Daoy (cell line): Measurements from ENCODE around the gene STK4. TPM values are rescaled to one million over a fixed set of nuclear protein-coding genes. Genes with fewer than 3 reads are reported as not detected.

Experiments used
- DNase-seq: peaks from one replicate; pipeline ENCODE4 v3.0.0-alpha.2; 2015; ENCODE audit warnings: low read depth
- total RNA-seq: library from RNA; depleted of rRNA; stranded (reverse); fragments of >200 nt; shearing (Covaris generic); gene quantifications from 2 replicates; pipeline ENCODE4 v1.2.3, GENCODE V29; 2014; rRNA removed

The STK4 gene
- total RNA-seq, 1 experiment from 2014 or later, result 25.0 TPM

GRCh38 chr20:45111799-45112471 is 145.6 kb downstream of the STK4 start:
- no peak for DNase-seq

GRCh38 chr20:45112754-45113153 is 146.4 kb downstream of the STK4 start:
- DNase-seq, result no peak

GRCh38 chr20:45113865-45114264 is 147.6 kb downstream of the STK4 start:
- DNase-seq, result no peak

GRCh38 chr20:45114465-45115385 is 148.4 kb downstream of the STK4 start, which contains the start of gene WFDC5:
Gene WFDC5 (minus strand): TSS chr20:45115174. CDS start chr20:45115083, 91 bp downstream.
- no peak for DNase-seq

GRCh38 chr20:45115386-45115774 is 149.1 kb downstream of the STK4 start:
- DNase-seq, result no peak

- DNase-seq, result no peak
These were observed 149.5 kb downstream of the STK4 start for GRCh38 chr20:45115829-45116228.

- DNase-seq, result no peak
These were observed 151.3 kb downstream of the STK4 start for GRCh38 chr20:45117581-45117980.

GRCh38 chr20:45118028-45118427 is 151.7 kb downstream of the STK4 start:
- DNase-seq, result no peak

- no peak for DNase-seq
These were observed 153.4 kb downstream of the STK4 start for GRCh38 chr20:45119556-45120266.

GRCh38 chr20:45121388-45121787 is 155.1 kb downstream of the STK4 start:
- no peak for DNase-seq

- DNase-seq, result no peak
These were observed 158.1 kb downstream of the STK4 start, which contains the start of gene WFDC12 for GRCh38 chr20:45124365-45124764. Gene WFDC12 (minus strand): TSS chr20:45124465. CDS start chr20:45124447, 18 bp downstream.

GRCh38 chr20:45128099-45128498 is 161.8 kb downstream of the STK4 start:
- DNase-seq, result no peak

Other genes starting within 250 kb of the STK4 start
- 1.3 TPM in 1 of 2 replicates, not detected in the other for gene KCNK15, start 220.6 kb upstream of the STK4 start, total RNA-seq
- 2.0 and 2.1 TPM in 2 replicates for gene RIMS4, start 156.0 kb upstream of the STK4 start, total RNA-seq
- gene YWHAB, start 80.8 kb upstream of the STK4 start, total RNA-seq, result 58.3 and 62.8 TPM in 2 replicates
- gene PABPC1L, start 56.5 kb upstream of the STK4 start, total RNA-seq, result 1.2 and 2.9 TPM in 2 replicates
- gene TOMM34, start 6.1 kb upstream of the STK4 start, total RNA-seq, result 77.5 and 87.9 TPM in 2 replicates
- gene KCNS1, start 134.6 kb downstream of the STK4 start, total RNA-seq, result not detected in 2 replicates
- gene WFDC5, start 148.7 kb downstream of the STK4 start, total RNA-seq, result not detected in 2 replicates
- gene WFDC12, start 158.0 kb downstream of the STK4 start, total RNA-seq, result not detected in 2 replicates
- not detected in 2 replicates for gene PI3, start 208.4 kb downstream of the STK4 start, total RNA-seq
- not detected in 2 replicates for gene SEMG1, start 240.5 kb downstream of the STK4 start, total RNA-seq